Skeletal muscle tissue (tissue), 4 donors: ENCODE data around the gene SLC17A1. TPM values are rescaled to one million over a fixed set of nuclear protein-coding genes. Genes with fewer than 3 reads are reported as not detected.

Experiments used
- H3K27ac ChIP-seq: one replicate; pipeline ENCODE4 v1.7.0; 2013; ENCODE audit warnings: mild to moderate bottlenecking, low read depth, low read length, inconsistent platforms
- H3K27me3 ChIP-seq, 3 donors: one replicate each; pipeline ENCODE4 v1.7.0; 2013; ENCODE audit warnings: low read length in 3 of 3; ENCODE audit not compliant: control insufficient read depth in 3 of 3, insufficient read depth in 3 of 3
- H3K36me3 ChIP-seq, 3 donors: one replicate each; pipeline ENCODE4 v1.7.0; 2013; ENCODE audit warnings: low read length in 3 of 3; ENCODE audit not compliant: control insufficient read depth in 3 of 3, insufficient read depth in 3 of 3
- H3K4me1 ChIP-seq, 3 donors: one replicate each; pipeline ENCODE4 v1.7.0; 2013; ENCODE audit warnings: low read length in 3 of 3, mild to moderate bottlenecking in 3 of 3; ENCODE audit not compliant: control insufficient read depth in 3 of 3, insufficient read depth in 3 of 3
- H3K4me3 ChIP-seq, 3 donors: one replicate each; pipeline ENCODE4 v1.7.0; 2013; ENCODE audit warnings: low read length in 3 of 3
- H3K9ac ChIP-seq, 3 donors: one replicate each; pipeline ENCODE4 v1.7.0; 2013; ENCODE audit warnings: low read length in 3 of 3, mild to moderate bottlenecking in 3 of 3, moderate library complexity in 2 of 3, low read depth in 1 of 3
- H3K9me3 ChIP-seq, 3 donors: one replicate each; pipeline ENCODE4 v1.7.0; 2013; ENCODE audit warnings: low read length in 3 of 3; ENCODE audit not compliant: control insufficient read depth in 3 of 3
- total RNA-seq: library from RNA; depleted of rRNA; stranded (reverse); fragments of >200 nt; gene quantifications from one replicate; pipeline ENCODE4 v1.2.3, GENCODE V29; 2014
- donor health status: Osteomylitis.

SLC17A1 gene
- total RNA-seq, 1 donor from 2014 or later, result not detected

GRCh38 chr6:25768566-25768965 lies 63.3 kb downstream of the SLC17A1 start:
- no peak overlapping the region for H3K27ac ChIP-seq
- no peak overlapping the region for H3K4me3 ChIP-seq
- H3K4me1 ChIP-seq, result no peaks in the 10 kb centered on the region
- no peak overlapping the region for H3K9ac ChIP-seq
- no peaks in the 10 kb centered on the region for H3K36me3 ChIP-seq
- H3K9me3 ChIP-seq, result no peaks in the 10 kb centered on the region
- peaks cover 0 to 2% (median 0%) of the 10 kb centered on the region in 3 donors for H3K27me3 ChIP-seq

GRCh38 chr6:25764611-25765010 lies 67.2 kb downstream of the SLC17A1 start:
- Histone ChIP-seq H3K27me3 (peaks cover 0 to 2% (median 0%) of the 10 kb centered on the region in 3 donors), H3K9me3 (no peaks in the 10 kb centered on the region), H3K27ac (no peak overlapping the region), H3K9ac (no peak overlapping the region), H3K4me1 (no peaks in the 10 kb centered on the region), H3K4me3 (no peak overlapping the region), H3K36me3 (no peaks in the 10 kb centered on the region)

GRCh38 chr6:25757936-25758642 lies 73.8 kb downstream of the SLC17A1 start:
- Histone ChIP-seq H3K4me3 (no peak overlapping the region), H3K27ac (no peak overlapping the region), H3K36me3 (no peaks in the 10 kb centered on the region), H3K9me3 (no peaks in the 10 kb centered on the region), H3K9ac (no peak overlapping the region), H3K4me1 (no peaks in the 10 kb centered on the region), H3K27me3 (no peaks in the 10 kb centered on the region)

- Histone ChIP-seq H3K9me3 (no peaks in the 10 kb centered on the region), H3K9ac (no peak overlapping the region), H3K4me1 (no peaks in the 10 kb centered on the region), H3K27me3 (no peaks in the 10 kb centered on the region), H3K36me3 (no peaks in the 10 kb centered on the region), H3K4me3 (no peak overlapping the region), H3K27ac (no peak overlapping the region)
Measured at GRCh38 chr6:25756382-25757363, 75.2 kb downstream of the SLC17A1 start.

GRCh38 chr6:25755483-25755882 lies 76.4 kb downstream of the SLC17A1 start:
- H3K36me3 ChIP-seq, result no peaks in the 10 kb centered on the region
- no peak overlapping the region for H3K9ac ChIP-seq
- H3K27ac ChIP-seq, result no peak overlapping the region
- no peaks in the 10 kb centered on the region for H3K4me1 ChIP-seq
- no peaks in the 10 kb centered on the region for H3K27me3 ChIP-seq
- no peak overlapping the region for H3K4me3 ChIP-seq
- no peaks in the 10 kb centered on the region for H3K9me3 ChIP-seq

- Histone ChIP-seq H3K9me3 (no peaks in the 10 kb centered on the region), H3K27me3 (no peaks in the 10 kb centered on the region), H3K9ac (no peak within 1 kb of the TSS), H3K36me3 (no peaks in the 10 kb centered on the region), H3K4me3 (no peak within 1 kb of the TSS), H3K4me1 (no peaks in the 10 kb centered on the region), H3K27ac (no peak within 1 kb of the TSS)
Measured at GRCh38 chr6:25754535-25754934, 77.3 kb downstream of the SLC17A1 start, which contains the start of gene SLC17A4. Gene SLC17A4, plus strand, starts transcription at chr6:25754742. Its CDS starts 7,221 bp downstream, at chr6:25761963.

GRCh38 chr6:25753079-25753478 lies 78.8 kb downstream of the SLC17A1 start:
- Histone ChIP-seq H3K27me3 (no peaks in the 10 kb centered on the region), H3K4me3 (no peak overlapping the region), H3K9ac (no peak overlapping the region), H3K27ac (no peak overlapping the region), H3K4me1 (no peaks in the 10 kb centered on the region), H3K9me3 (no peaks in the 10 kb centered on the region), H3K36me3 (no peaks in the 10 kb centered on the region)

GRCh38 chr6:25750906-25751305 lies 80.9 kb downstream of the SLC17A1 start:
- Histone ChIP-seq H3K9ac (no peak overlapping the region), H3K36me3 (no peaks in the 10 kb centered on the region), H3K9me3 (no peaks in the 10 kb centered on the region), H3K4me3 (no peak overlapping the region), H3K27ac (no peak overlapping the region), H3K27me3 (no peaks in the 10 kb centered on the region), H3K4me1 (no peaks in the 10 kb centered on the region)

- no peaks in the 10 kb centered on the region for H3K4me1 ChIP-seq
- H3K9me3 ChIP-seq, result no peaks in the 10 kb centered on the region
- H3K4me3 ChIP-seq, result no peak overlapping the region
- H3K9ac ChIP-seq, result no peak overlapping the region
- H3K36me3 ChIP-seq, result no peaks in the 10 kb centered on the region
- H3K27me3 ChIP-seq, result no peaks in the 10 kb centered on the region
- H3K27ac ChIP-seq, result no peak overlapping the region
Measured at GRCh38 chr6:25749837-25750236, 82.0 kb downstream of the SLC17A1 start.
